BJ (cell line): Measurements from ENCODE around the gene ROBO3. TPM values are rescaled to one million over a fixed set of nuclear protein-coding genes. Genes with fewer than 3 reads are reported as not detected.

Experiments
- CTCF ChIA-PET: fragments of 350-600 bp; formaldehyde crosslinking; extraction: SDS; loops from one replicate; lab custom pipeline; 2021; ENCODE audit warnings: antibody characterized with exemption, inconsistent platforms; lab: Yijun Ruan, JAX
- POLR2A ChIA-PET: fragments of 300-600 bp; sonication (Branson Sonifier 250); formaldehyde crosslinking; extraction: SDS; loops from one replicate; lab custom pipeline; 2021; ENCODE audit warnings: antibody characterized with exemption; lab: Charles Lee
- DNase-seq: peaks from one replicate; pipeline ENCODE4 v3.0.0-alpha.2; 2011; ENCODE audit warnings: low read depth
- H3K27me3 ChIP-seq: 2 replicates; pipeline ENCODE4 v1.6.0; 2011; ENCODE audit warnings: low read length; ENCODE audit not compliant: control insufficient read depth, insufficient read depth
- H3K36me3 ChIP-seq: 2 replicates; pipeline ENCODE4 v1.5.1; 2011; ENCODE audit warnings: low read length; ENCODE audit not compliant: control insufficient read depth, insufficient read depth
- H3K4me3 ChIP-seq: 2 replicates; pipeline ENCODE4 v1.5.1; 2011; ENCODE audit warnings: low read depth, mild to moderate bottlenecking, control low read depth, low read length
- polyA plus RNA-seq: library from polyadenylated mRNA; depleted of rRNA; stranded (reverse); fragments of >200 nt; gene quantifications from 2 replicates; pipeline ENCODE4 v1.2.3, GENCODE V29; 2011
- TF ChIP-seq, protein P1 (sequence below): IDR thresholded peaks from 2 replicates; pipeline ENCODE4 v1.5.1; 2011; ENCODE audit warnings: low read depth, mild to moderate bottlenecking, control low read depth, inconsistent platforms, low read length, moderate library complexity; ENCODE audit not compliant: insufficient read depth

ROBO3 gene
- polyA plus RNA-seq, 1 experiment: 27.8 TPM

DNA sequence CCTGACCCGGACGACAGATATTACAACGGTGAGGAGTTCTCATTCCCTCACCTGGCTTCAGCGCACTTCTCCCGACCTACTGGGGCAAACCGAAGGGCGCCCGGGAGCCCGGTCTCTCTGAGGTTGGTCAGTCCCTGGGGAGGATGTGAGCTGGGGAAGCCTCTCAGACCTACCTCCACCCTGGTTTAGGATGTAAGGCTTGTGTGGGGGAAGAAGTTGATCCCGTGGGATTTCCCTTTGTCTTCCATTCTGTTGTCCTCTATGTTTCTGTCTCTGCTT lies 12.3 kb downstream of the ROBO3 start:
- CTCF ChIA-PET: interaction anchor here (1.3 to 2.1 kb wide), 3 partner anchors 11 to 42 kb away, joined by 7 to 11 read pairs (median 7); partner anchors contain the start of gene HEPN1
- POLR2A ChIA-PET: no interaction called here

DNA sequence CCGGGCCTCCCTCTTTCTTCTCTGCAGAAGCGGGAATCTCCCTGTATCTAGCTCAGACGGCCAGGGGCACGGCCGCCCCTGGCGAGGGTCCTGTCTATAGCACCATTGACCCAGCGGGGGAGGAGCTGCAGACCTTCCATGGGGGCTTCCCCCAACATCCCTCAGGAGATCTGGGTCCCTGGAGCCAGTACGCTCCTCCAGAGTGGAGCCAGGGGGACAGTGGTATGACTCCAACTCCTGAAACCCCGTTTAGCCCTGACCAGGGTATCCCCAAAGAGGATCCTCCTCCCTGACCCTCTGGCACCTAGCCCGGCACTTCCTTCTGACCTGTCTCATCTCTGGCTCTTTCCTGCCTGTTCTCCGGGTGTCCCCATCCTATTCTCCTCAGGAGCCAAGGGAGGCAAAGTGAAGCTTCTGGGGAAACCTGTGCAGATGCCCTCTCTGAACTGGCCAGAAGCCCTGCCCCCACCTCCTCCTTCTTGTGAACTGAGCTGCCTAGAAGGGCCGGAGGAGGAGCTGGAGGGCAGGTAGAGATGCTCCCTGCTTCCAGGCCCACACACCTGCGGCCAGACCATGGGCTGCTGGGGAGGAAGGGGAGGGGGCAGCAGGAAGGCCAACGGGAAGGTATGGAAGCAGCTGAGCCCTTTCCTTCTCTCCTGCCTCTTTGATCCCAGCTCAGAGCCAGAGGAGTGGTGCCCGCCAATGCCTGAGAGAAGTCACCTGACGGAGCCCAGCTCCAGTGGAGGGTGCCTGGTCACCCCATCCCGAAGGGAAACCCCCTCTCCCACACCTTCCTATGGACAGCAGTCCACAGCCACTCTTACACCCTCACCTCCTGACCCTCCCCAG lies 12.9 kb downstream of the ROBO3 start:
- POLR2A ChIA-PET: no interaction called here
- TF ChIP-seq, protein P1, sequence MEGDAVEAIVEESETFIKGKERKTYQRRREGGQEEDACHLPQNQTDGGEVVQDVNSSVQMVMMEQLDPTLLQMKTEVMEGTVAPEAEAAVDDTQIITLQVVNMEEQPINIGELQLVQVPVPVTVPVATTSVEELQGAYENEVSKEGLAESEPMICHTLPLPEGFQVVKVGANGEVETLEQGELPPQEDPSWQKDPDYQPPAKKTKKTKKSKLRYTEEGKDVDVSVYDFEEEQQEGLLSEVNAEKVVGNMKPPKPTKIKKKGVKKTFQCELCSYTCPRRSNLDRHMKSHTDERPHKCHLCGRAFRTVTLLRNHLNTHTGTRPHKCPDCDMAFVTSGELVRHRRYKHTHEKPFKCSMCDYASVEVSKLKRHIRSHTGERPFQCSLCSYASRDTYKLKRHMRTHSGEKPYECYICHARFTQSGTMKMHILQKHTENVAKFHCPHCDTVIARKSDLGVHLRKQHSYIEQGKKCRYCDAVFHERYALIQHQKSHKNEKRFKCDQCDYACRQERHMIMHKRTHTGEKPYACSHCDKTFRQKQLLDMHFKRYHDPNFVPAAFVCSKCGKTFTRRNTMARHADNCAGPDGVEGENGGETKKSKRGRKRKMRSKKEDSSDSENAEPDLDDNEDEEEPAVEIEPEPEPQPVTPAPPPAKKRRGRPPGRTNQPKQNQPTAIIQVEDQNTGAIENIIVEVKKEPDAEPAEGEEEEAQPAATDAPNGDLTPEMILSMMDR: no peak
- Histone ChIP-seq H3K36me3 (no peaks in the 10 kb centered on the region), H3K4me3 (no peak overlapping the region), H3K27me3 (no peaks in the 10 kb centered on the region; the same call in none of the 2 replicates)
- no peak for DNase-seq
- CTCF ChIA-PET: interaction anchor here (1.2 to 1.6 kb wide), 3 partner anchors 10 to 75 kb away, joined by 7 to 11 read pairs (median 7); partner anchors contain the start of gene CCDC15

More for the DNA sequence above, 12.3 kb downstream of the ROBO3 start:
- Histone ChIP-seq H3K4me3 (peak overlapping the region; percentile 68), H3K36me3 (no peaks in the 10 kb centered on the region), H3K27me3 (peaks cover 4% of the 10 kb centered on the region)
- no peak for DNase-seq
- TF ChIP-seq, protein P1: no peak

DNA sequence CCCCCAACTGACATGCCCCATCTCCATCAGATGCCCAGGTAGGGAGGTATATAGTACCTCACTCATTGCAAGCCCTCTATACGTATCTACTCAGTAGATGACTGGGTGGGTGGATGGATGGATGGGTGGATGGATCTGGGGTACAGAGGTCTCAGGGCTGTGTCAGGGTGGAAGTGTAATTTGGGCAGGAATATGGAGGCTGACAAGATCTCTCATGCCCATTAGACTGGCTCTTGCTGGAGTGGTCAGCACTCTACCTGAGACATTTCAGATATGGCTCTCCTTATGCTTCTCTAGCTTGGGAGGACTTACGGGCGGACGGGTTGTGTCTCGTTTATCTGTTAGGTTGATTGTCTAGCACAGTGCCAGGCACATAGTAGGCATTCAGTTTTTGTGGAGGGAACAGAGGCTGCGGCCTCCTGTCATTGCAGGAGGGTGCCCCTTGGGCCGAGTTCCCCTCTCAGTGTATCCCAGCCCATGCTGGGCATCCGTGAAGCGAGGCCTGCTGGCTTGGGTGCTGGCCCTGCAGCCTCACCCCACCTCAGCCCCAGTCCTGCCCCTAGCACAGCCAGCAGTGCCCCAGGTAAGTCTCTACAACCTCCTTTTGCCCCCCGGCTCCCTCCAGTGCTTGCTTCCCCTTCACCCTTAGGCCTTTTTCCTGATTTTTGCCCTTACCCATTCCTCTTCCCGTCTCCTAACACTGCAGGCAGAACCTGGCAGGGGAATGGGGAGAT lies 13.7 kb downstream of the ROBO3 start:
- DNase-seq: no peak
- Histone ChIP-seq H3K27me3 (no peaks in the 10 kb centered on the region; the same call in none of the 2 replicates), H3K36me3 (no peaks in the 10 kb centered on the region), H3K4me3 (no peak overlapping the region)
- ChIA-PET CTCF (interaction anchor here (1.2 to 1.6 kb wide), 2 partner anchors 9 to 75 kb away, joined by 7 to 11 read pairs; partner anchors contain the start of gene CCDC15), POLR2A (no interaction called here)
- TF ChIP-seq, protein P1: no peak

DNA sequence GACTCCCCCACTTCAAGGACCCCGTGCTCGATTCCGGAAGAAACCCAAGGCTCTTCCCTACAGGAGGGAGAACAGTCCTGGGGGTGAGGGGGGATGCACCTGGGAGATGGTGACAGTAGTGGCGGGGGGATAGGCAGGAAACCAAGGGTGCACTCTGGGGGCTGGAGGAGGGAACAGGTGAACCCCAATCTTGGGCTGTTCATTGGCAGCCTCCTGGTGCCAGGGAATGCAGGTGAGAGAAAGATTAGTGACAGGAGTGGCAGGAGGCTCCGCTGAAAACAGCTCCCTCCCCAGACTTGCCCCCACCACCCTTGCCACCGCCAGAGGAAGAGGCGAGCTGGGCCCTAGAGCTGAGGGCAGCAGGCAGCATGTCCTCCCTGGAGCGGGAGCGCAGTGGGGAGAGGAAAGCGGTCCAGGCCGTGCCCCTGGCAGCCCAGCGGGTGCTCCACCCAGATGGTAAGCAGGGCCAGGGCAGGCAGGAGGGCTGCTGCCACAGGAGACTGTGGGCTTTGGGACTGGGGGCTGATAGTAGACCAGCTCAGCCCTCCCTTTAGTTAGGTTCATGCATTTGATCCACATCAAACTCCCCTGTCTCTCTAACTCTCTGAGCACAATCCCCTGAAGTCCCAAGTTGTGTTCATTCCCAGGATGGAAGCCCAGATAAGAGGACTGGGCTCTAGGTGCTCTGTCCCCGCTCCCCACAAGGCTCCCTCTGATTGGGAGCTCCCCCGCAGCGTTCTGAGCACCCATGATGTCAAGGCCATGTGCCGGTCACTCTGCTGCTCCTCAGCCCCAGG lies 14.5 kb downstream of the ROBO3 start:
- POLR2A ChIA-PET: no interaction called here

More for the DNA sequence above, 14.5 kb downstream of the ROBO3 start:
- no peak overlapping the region for H3K4me3 ChIP-seq
- no peaks in the 10 kb centered on the region for H3K36me3 ChIP-seq
- DNase-seq: no peak
- H3K27me3 ChIP-seq: no peaks in the 10 kb centered on the region; the same call in 1 of the 2 replicates
- CTCF ChIA-PET: interaction anchor here (2.2 kb wide), 1 partner anchor 13 kb away, joined by 10 read pairs; no protein-coding TSS in a partner anchor
- TF ChIP-seq, protein P1: no peak
